ENCODE results near the gene SCNN1B. TPM values are rescaled to one million over a fixed set of nuclear protein-coding genes. Genes with fewer than 3 reads are reported as not detected.
"Not testable (repeated sequence)": the region's sequence is repeated elsewhere in the genome, so short reads cannot be mapped to it uniquely, and the experiment has no call there.

SCNN1B gene
- total RNA-seq, 1 donor from 2014 or later: not detected

GRCh38 chr16:23397464-23397863 lies 95.4 kb downstream of the SCNN1B start:
- H3K9me3 Mint-ChIP-seq: no peaks in the 10 kb centered on the region
- TF ChIP-seq CTCF (conservative IDR thresholded peaks at IDR 0.05): no peak
- DNase-seq (ENCODE audit: low read depth, low spot score): no peak
- peaks cover 16% of the 10 kb centered on the region for H3K4me1 Mint-ChIP-seq
- no peaks in the 10 kb centered on the region for H3K27me3 Mint-ChIP-seq (ENCODE audit: low read depth)
- H3K4me3 Mint-ChIP-seq: no peak overlapping the region
- H3K36me3 Mint-ChIP-seq (ENCODE audit: low read depth): peaks cover 9% of the 10 kb centered on the region
- peak overlapping the region; percentile 29 for H3K27ac Mint-ChIP-seq (ENCODE audit: unreplicated experiment)

GRCh38 chr16:23398987-23399805 lies 97.1 kb downstream of the SCNN1B start:
- peak; percentile 12 for DNase-seq (ENCODE audit: low read depth, low spot score)
- H3K4me1 Mint-ChIP-seq: peaks cover 16% of the 10 kb centered on the region
- H3K27me3 Mint-ChIP-seq (ENCODE audit: low read depth): no peaks in the 10 kb centered on the region
- no peak for TF ChIP-seq CTCF (conservative IDR thresholded peaks at IDR 0.05)
- no peaks in the 10 kb centered on the region for H3K9me3 Mint-ChIP-seq
- no peak overlapping the region for H3K4me3 Mint-ChIP-seq
- peaks cover 13% of the 10 kb centered on the region for H3K36me3 Mint-ChIP-seq (ENCODE audit: low read depth)
- H3K27ac Mint-ChIP-seq (ENCODE audit: unreplicated experiment): peak overlapping the region; percentile 39

GRCh38 chr16:23400447-23400846 lies 98.3 kb downstream of the SCNN1B start:
- not testable (repeated sequence) for H3K27me3 Mint-ChIP-seq (ENCODE audit: low read depth); H3K27ac Mint-ChIP-seq (ENCODE audit: unreplicated experiment); H3K4me3 Mint-ChIP-seq; H3K9me3 Mint-ChIP-seq; DNase-seq (ENCODE audit: low read depth, low spot score)
- Mint-ChIP-seq H3K36me3 (ENCODE audit: low read depth) (peaks cover 13% of the 10 kb centered on the region), H3K4me1 (peaks cover 16% of the 10 kb centered on the region)

- no peak overlapping the region for H3K27ac Mint-ChIP-seq (ENCODE audit: unreplicated experiment)
- H3K9me3 Mint-ChIP-seq: no peaks in the 10 kb centered on the region
- H3K36me3 Mint-ChIP-seq (ENCODE audit: low read depth): peaks cover 13% of the 10 kb centered on the region
- no peaks in the 10 kb centered on the region for H3K27me3 Mint-ChIP-seq (ENCODE audit: low read depth)
- no peak overlapping the region for H3K4me3 Mint-ChIP-seq
- DNase-seq (ENCODE audit: low read depth, low spot score): no peak
- no peak for TF ChIP-seq CTCF (conservative IDR thresholded peaks at IDR 0.05)
- H3K4me1 Mint-ChIP-seq: peaks cover 16% of the 10 kb centered on the region
These were observed 99.0 kb downstream of the SCNN1B start for GRCh38 chr16:23401139-23401538.

- Mint-ChIP-seq H3K4me1 (peaks cover 16% of the 10 kb centered on the region), H3K36me3 (ENCODE audit: low read depth) (peaks cover 13% of the 10 kb centered on the region), H3K27ac (ENCODE audit: unreplicated experiment) (no peak overlapping the region), H3K9me3 (no peaks in the 10 kb centered on the region), H3K27me3 (ENCODE audit: low read depth) (no peaks in the 10 kb centered on the region), H3K4me3 (no peak overlapping the region)
- no peak for TF ChIP-seq CTCF (conservative IDR thresholded peaks at IDR 0.05)
- no peak for DNase-seq (ENCODE audit: low read depth, low spot score)
These were observed 100.0 kb downstream of the SCNN1B start for GRCh38 chr16:23402100-23402499.

GRCh38 chr16:23403547-23403946 lies 101.4 kb downstream of the SCNN1B start:
- no peak for TF ChIP-seq CTCF (conservative IDR thresholded peaks at IDR 0.05)
- no peak overlapping the region for H3K27ac Mint-ChIP-seq (ENCODE audit: unreplicated experiment)
- DNase-seq (ENCODE audit: low read depth, low spot score): no peak
- no peaks in the 10 kb centered on the region for H3K27me3 Mint-ChIP-seq (ENCODE audit: low read depth)
- H3K4me3 Mint-ChIP-seq: no peak overlapping the region
- peaks cover 10% of the 10 kb centered on the region for H3K36me3 Mint-ChIP-seq (ENCODE audit: low read depth)
- no peaks in the 10 kb centered on the region for H3K9me3 Mint-ChIP-seq
- peaks cover 19% of the 10 kb centered on the region for H3K4me1 Mint-ChIP-seq
